Measurements from ENCODE around the gene ADCY5.

- TF ChIP-seq NFRKB (IDR thresholded peaks at IDR 0.05) = no peak
- no peak for TF ChIP-seq L3MBTL2 (conservative IDR thresholded peaks at IDR 0.05)
- no peak for TF ChIP-seq FOXA1 (IDR thresholded peaks at IDR 0.05)
- no peak for TF ChIP-seq SP1 (IDR thresholded peaks at IDR 0.05)
- no peak for TF ChIP-seq FOXK2 (IDR thresholded peaks at IDR 0.05)
- no peak for TF ChIP-seq TARDBP (IDR thresholded peaks at IDR 0.05)
- no peak for TF ChIP-seq PKNOX1 (IDR thresholded peaks at IDR 0.05)
- no peak for TF ChIP-seq FOXM1 (IDR thresholded peaks at IDR 0.05; ENCODE audit: borderline replicate concordance)
- TF ChIP-seq ARNT (IDR thresholded peaks at IDR 0.05) = no peak
- no peak for TF ChIP-seq CTBP1 (IDR thresholded peaks at IDR 0.05; ENCODE audit: borderline replicate concordance)
Measured at GRCh38 chr3:123337948-123338619, 110.8 kb downstream of the ADCY5 start.

Measured in HEK293T (cell line).